Endothelial cell of umbilical vein (primary cell): ENCODE results near the gene ITPR2. TPM values are rescaled to one million over a fixed set of nuclear protein-coding genes. Genes with fewer than 3 reads are reported as not detected.

Source experiments
- BruUV-seq: library from RNA; stranded (reverse); fragments of 400-500 nt; replicated peaks from 2 replicates; lab custom pipeline; 2021; lab: Mats Ljungman, UMichigan
- CTCF ChIA-PET: fragments of 300-600, 350-600 bp; sonication (Branson Sonifier 250); formaldehyde crosslinking; loops from one replicate; lab custom pipeline; 2021; ENCODE audit warnings: antibody characterized with exemption, inconsistent platforms; lab: Charles Lee
- POLR2A ChIA-PET: fragments of 300-600, 350-600 bp; sonication (Branson Sonifier 250); formaldehyde crosslinking; loops from one replicate; lab custom pipeline; 2021; ENCODE audit warnings: antibody characterized with exemption, inconsistent platforms; lab: Charles Lee
- DNase-seq: peaks from one replicate; pipeline ENCODE4 v3.0.0-alpha.2; 2011; ENCODE audit warnings: low read depth, low spot score
- FAIRE-seq: peaks from 2 replicates; lab custom pipeline; 2011; peaks lifted over from hg19 to GRCh38; lab: Jason Lieb, UNC
- H2AFZ ChIP-seq: 2 replicates; pipeline ENCODE4 v1.6.0; 2012; ENCODE audit warnings: low read depth, low read length, control low read depth, inconsistent platforms
- H3K27ac ChIP-seq: 2 replicates; pipeline ENCODE4 v1.5.1; 2011; ENCODE audit warnings: low read depth, mild to moderate bottlenecking, control low read depth, low read length, moderate library complexity; ENCODE audit not compliant: insufficient read depth
- H3K27me3 ChIP-seq, 2 experiments: 2 replicates each; pipeline versions ENCODE4 v1.6.0 to v1.6.1; 2011; ENCODE audit warnings: low read length in 2 of 2, mixed read lengths in 1 of 2; ENCODE audit not compliant: control insufficient read depth in 2 of 2, insufficient read depth in 2 of 2
- H3K36me3 ChIP-seq, 2 experiments: 2 replicates in 1 of 2; 3 replicates in 1 of 2; pipeline ENCODE4 v1.5.1; 2011; ENCODE audit warnings: low read length in 2 of 2, mild to moderate bottlenecking in 1 of 2, moderate library complexity in 1 of 2; ENCODE audit not compliant: control insufficient read depth in 2 of 2, insufficient read depth in 2 of 2; ENCODE audit errors: extremely low read depth in 1 of 2
- H3K4me1 ChIP-seq: 3 replicates; pipeline ENCODE4 v1.5.1; 2011; ENCODE audit warnings: mild to moderate bottlenecking, low read length; ENCODE audit not compliant: control insufficient read depth, insufficient read depth; ENCODE audit errors: extremely low read depth
- H3K4me2 ChIP-seq: 2 replicates; pipeline ENCODE4 v1.6.1; 2011; ENCODE audit warnings: low read length, control low read depth, mixed read lengths; ENCODE audit not compliant: insufficient read depth
- H3K4me3 ChIP-seq, 3 experiments: fragments of 200-600 bp in 1 of 3; sonication (generic), shearing (Covaris generic) in 1 of 3; replicated peaks in 1 of 3; 2 replicates each; pipeline ENCODE4 v1.5.1; 2011 to 2016; ENCODE audit warnings: control low read depth in 3 of 3, low read length in 3 of 3, mild to moderate bottlenecking in 2 of 3, inconsistent platforms in 1 of 3, low read depth in 1 of 3, moderate library complexity in 1 of 3; ENCODE audit not compliant: insufficient read depth in 1 of 3
- H3K79me2 ChIP-seq: 2 replicates; pipeline ENCODE4 v1.6.0; 2012; ENCODE audit warnings: low read length, inconsistent platforms; ENCODE audit not compliant: control insufficient read depth, insufficient read depth
- H3K9ac ChIP-seq: replicated peaks from 2 replicates; pipeline ENCODE3; 2011; ENCODE audit warnings: low read length, control low read depth; ENCODE audit not compliant: insufficient read depth; ENCODE audit errors: extremely low read depth
- H3K9me1 ChIP-seq: replicated peaks from 3 replicates; pipeline ENCODE4 v1.6.0; 2011; ENCODE audit warnings: mild to moderate bottlenecking, low read length; ENCODE audit not compliant: control insufficient read depth, insufficient read depth; ENCODE audit errors: extremely low read depth
- H3K9me3 ChIP-seq: replicated peaks from 2 replicates; pipeline ENCODE4 v1.5.1; 2012; ENCODE audit warnings: low read length, inconsistent platforms; ENCODE audit not compliant: control insufficient read depth, insufficient read depth
- H4K20me1 ChIP-seq: replicated peaks from 2 replicates; pipeline ENCODE3; 2011; ENCODE audit warnings: mild to moderate bottlenecking, low read length; ENCODE audit not compliant: control insufficient read depth, insufficient read depth; ENCODE audit errors: extremely low read depth
- CTCF ChIP-seq, 2 donors: IDR thresholded peaks; 1 replicate in 1 of 2; 2 replicates in 1 of 2; pipeline ENCODE4 v1.5.1; 2011; ENCODE audit warnings: low read length in 2 of 2, mild to moderate bottlenecking in 2 of 2, moderate library complexity in 2 of 2, control low read depth in 1 of 2, inconsistent platforms in 1 of 2, low read depth in 1 of 2; ENCODE audit not compliant: insufficient read depth in 1 of 2; ENCODE audit errors: extremely low read depth in 1 of 2
- EZH2 ChIP-seq: IDR thresholded peaks from 2 replicates; pipeline ENCODE4 v1.6.1; 2012; ENCODE audit warnings: borderline replicate concordance, low read depth, mild to moderate bottlenecking, moderate library complexity, low read length, inconsistent platforms; ENCODE audit not compliant: severe bottlenecking
- FOS ChIP-seq: IDR thresholded peaks from 2 replicates; pipeline ENCODE4 v1.6.1; 2011; ENCODE audit warnings: mild to moderate bottlenecking, low read length, moderate library complexity, borderline replicate concordance; ENCODE audit not compliant: insufficient read depth
- GATA2 ChIP-seq: IDR thresholded peaks from 2 replicates; pipeline ENCODE4 v1.7.0; 2011; ENCODE audit warnings: low read depth, mild to moderate bottlenecking, moderate library complexity, mixed read lengths, low read length; ENCODE audit not compliant: insufficient read length, insufficient read depth
- JUN ChIP-seq: IDR thresholded peaks from 2 replicates; pipeline ENCODE4 v1.6.1; 2011; ENCODE audit warnings: borderline replicate concordance, low read depth; ENCODE audit not compliant: insufficient read length, insufficient read depth
- MYC ChIP-seq: IDR thresholded peaks from one replicate; pipeline ENCODE4 v1.6.1; 2011; ENCODE audit warnings: mild to moderate bottlenecking, low read depth, low read length
- POLR2A ChIP-seq: IDR thresholded peaks from 2 replicates; pipeline ENCODE4 v1.6.1; 2012; ENCODE audit warnings: low read depth, mild to moderate bottlenecking, control low read depth, low read length
- POLR2AphosphoS5 ChIP-seq: IDR thresholded peaks from 2 replicates; pipeline ENCODE4 v1.6.1; 2012; ENCODE audit warnings: low read depth, mild to moderate bottlenecking, control low read depth, low read length, moderate library complexity; ENCODE audit not compliant: insufficient read depth
- dilution Hi-C: fragments of 300-500 bp; cut with MboI; formaldehyde crosslinking; loops from one replicate; pipeline ENCODE4 v1.15.0; 2019; ENCODE audit warnings: low sequenced_read_pairs; ENCODE audit not compliant: extremely low pct_ligation_motif_present
- intact Hi-C: fragments of 100-400 bp; cut with micrococcal nuclease; formaldehyde crosslinking; loops from one replicate; pipeline ENCODE4 v1.10.0; 2022
- polyA plus RNA-seq, 4 experiments: library from polyadenylated mRNA; depleted of rRNA in 3 of 4; stranded (reverse) in 3 of 4; unstranded in 1 of 4; fragments of >200 nt; gene quantifications; 2 replicates each; pipeline versions ENCODE4 v1.2.1 to v1.2.3, GENCODE V29; 2011 to 2012; ENCODE audit warnings: missing spikeins in 1 of 4
- total RNA-seq: library from RNA; stranded (reverse); gene quantifications from 2 replicates; pipeline ENCODE4 v1.2.3, GENCODE V29; 2021
- TF ChIP-seq, protein P1 (sequence below): IDR thresholded peaks from 2 replicates; pipeline ENCODE4 v1.6.1; 2011; ENCODE audit not compliant: insufficient read depth, insufficient read length

Gene ITPR2
- total and polyA plus RNA-seq, 2 donors (not counting 3 experiments of a cell fraction or from before 2014, with no cell fraction given): 16.2 to 86.8 TPM

GRCh38 chr12:26571560-26571959 is 261.4 kb downstream of the ITPR2 start:
- FAIRE-seq: no peak
- ChIA-PET CTCF (interaction anchor here (1.5 kb wide), 1 partner anchor 30 kb away, joined by 4 read pairs; no protein-coding TSS in a partner anchor), POLR2A (no interaction called here)
- H3K4me2 ChIP-seq: no peak overlapping the region
- no peaks in the 10 kb centered on the region for H4K20me1 ChIP-seq
- H3K27me3 ChIP-seq: no peaks in the 10 kb centered on the region
- intact Hi-C loops: no loop called here
- H3K9ac ChIP-seq: no peak overlapping the region
- no peaks in the 10 kb centered on the region for H3K79me2 ChIP-seq
- dilution Hi-C loops: no loop called here
- H2AFZ ChIP-seq: no peak overlapping the region
- peaks cover 2 to 11% of the 10 kb centered on the region in 2 experiments for H3K36me3 ChIP-seq
- BruUV-seq: no TSS peak
- H3K9me3 ChIP-seq: no peaks in the 10 kb centered on the region
- no peaks in the 10 kb centered on the region for H3K9me1 ChIP-seq
- no peak for DNase-seq
- no peak overlapping the region for H3K27ac ChIP-seq
- H3K4me1 ChIP-seq: no peaks in the 10 kb centered on the region
- TF ChIP-seq POLR2A: no peak
- no peak for TF ChIP-seq MYC
- no peak for TF ChIP-seq CTCF (IDR thresholded peaks at IDR 0.05; ENCODE audit: extremely low read depth in 1 of 2, insufficient read depth in 1 of 2, low read depth in 1 of 2, low read length in 2 of 2)
- TF ChIP-seq, protein P1, sequence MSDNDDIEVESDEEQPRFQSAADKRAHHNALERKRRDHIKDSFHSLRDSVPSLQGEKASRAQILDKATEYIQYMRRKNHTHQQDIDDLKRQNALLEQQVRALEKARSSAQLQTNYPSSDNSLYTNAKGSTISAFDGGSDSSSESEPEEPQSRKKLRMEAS: no peak
- TF ChIP-seq GATA2: no peak
- no peak for TF ChIP-seq JUN
- TF ChIP-seq POLR2AphosphoS5: no peak
- no peak for TF ChIP-seq FOS
- no peak for TF ChIP-seq EZH2
- H3K4me3 ChIP-seq: no peak overlapping the region
